ENCODE data around the gene GPAT2.
"Not testable (repeated sequence)": the region's sequence is repeated elsewhere in the genome, so short reads cannot be mapped to it uniquely, and the experiment has no call there.

DNA sequence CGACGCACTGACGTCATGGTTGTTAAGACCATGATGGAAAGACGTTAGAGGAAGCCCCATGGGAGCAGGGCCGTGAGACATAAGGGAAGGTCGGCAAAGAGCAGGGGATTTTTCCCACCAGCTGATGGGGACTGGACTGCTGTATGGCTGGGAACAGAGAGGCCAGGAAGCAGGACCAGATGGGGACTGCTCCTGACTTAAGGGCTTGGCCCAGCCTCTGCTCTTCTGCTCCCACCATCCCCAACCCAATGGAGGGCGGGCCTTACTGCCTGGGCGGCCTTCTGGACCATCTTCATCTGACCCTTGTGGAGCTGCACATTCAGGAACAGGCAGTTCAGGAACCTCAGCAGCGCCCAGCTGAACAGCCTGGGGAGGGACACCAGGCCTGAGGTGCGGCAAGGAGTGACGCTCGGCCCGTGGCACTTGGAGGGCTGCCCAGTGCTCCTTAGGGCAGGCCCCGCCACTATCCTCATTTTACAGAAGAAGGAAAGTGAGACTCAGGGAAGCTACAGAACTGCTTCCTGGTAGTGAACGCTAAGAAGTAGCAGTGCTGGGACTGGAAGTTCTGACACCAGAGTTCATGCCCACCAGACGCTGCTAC is 6.9 kb downstream of the GPAT2 start:
- not testable (repeated sequence) for TF ChIP-seq CTCF, POLR2A (IDR thresholded peaks at IDR 0.05)
